SK-N-SH treated with all-trans-retinoic acid at 6 μM for 48 hours (cell line): ENCODE measurements around the gene TNXB.

Source experiments
- ATAC-seq: fragments of 200-7000 bp; cut with Tn5 transposase; 3 replicates; pipeline ENCODE4 v1.9.1; 2020; ENCODE audit warnings: mild to moderate bottlenecking, moderate library complexity
- ARNTL ChIP-seq: fragments of 450-650 bp; formaldehyde crosslinking; IDR thresholded peaks from 2 replicates; pipeline ENCODE4 v1.5.0; 2020; ENCODE audit warnings: low read depth, mild to moderate bottlenecking, moderate library complexity, borderline replicate concordance
- BACH2 ChIP-seq: fragments of 250-450 bp; sonication (Bioruptor Pico); IDR thresholded peaks from 2 replicates; pipeline ENCODE4 v1.9.0; 2021; ENCODE audit warnings: mild to moderate bottlenecking, borderline replicate concordance
- ESRRG ChIP-seq: fragments of 250-450 bp; sonication (Bioruptor Pico); IDR thresholded peaks from 2 replicates; pipeline ENCODE4 v1.6.1; 2021; ENCODE audit warnings: mild to moderate bottlenecking
- ISL1 ChIP-seq: fragments of 250-450 bp; sonication (Bioruptor Pico); IDR thresholded peaks from 2 replicates; pipeline ENCODE4 v2.1.2; 2022; ENCODE audit warnings: mild to moderate bottlenecking, moderate library complexity
- OSR1 ChIP-seq: fragments of 250-450 bp; sonication (Bioruptor Pico); IDR thresholded peaks from 2 replicates; pipeline ENCODE4 v1.8.0; 2022; ENCODE audit warnings: moderate library complexity, mild to moderate bottlenecking, inconsistent platforms
- PPARA ChIP-seq: fragments of 250-450 bp; sonication (Bioruptor Pico); IDR thresholded peaks from 2 replicates; pipeline ENCODE4 v1.5.0; 2020; ENCODE audit warnings: mild to moderate bottlenecking, borderline replicate concordance
- SNAI2 ChIP-seq: fragments of 250-450 bp; sonication (Bioruptor Pico); IDR thresholded peaks from 2 replicates; pipeline ENCODE4 v1.5.0; 2020; ENCODE audit warnings: mild to moderate bottlenecking, moderate library complexity
- TCF4 ChIP-seq: fragments of 250-450 bp; sonication (Bioruptor Pico); IDR thresholded peaks from 2 replicates; pipeline ENCODE4 v1.8.0; 2021; ENCODE audit warnings: mild to moderate bottlenecking, moderate library complexity, borderline replicate concordance
- ZC3H10 ChIP-seq: fragments of 250-450 bp; sonication (Bioruptor Pico); IDR thresholded peaks from 2 replicates; pipeline ENCODE4 v1.5.1; 2021; ENCODE audit warnings: mild to moderate bottlenecking, moderate library complexity
- ZFP30 ChIP-seq: fragments of 450-650 bp; formaldehyde crosslinking; IDR thresholded peaks from 2 replicates; pipeline ENCODE4 v1.5.0; 2022; ENCODE audit warnings: mild to moderate bottlenecking, moderate library complexity
- ZNF70 ChIP-seq: fragments of 450-650 bp; formaldehyde crosslinking; IDR thresholded peaks from 2 replicates; pipeline ENCODE4 v1.5.0; 2020; ENCODE audit warnings: mild to moderate bottlenecking, moderate library complexity
- ZNF8 ChIP-seq: fragments of 450-650 bp; formaldehyde crosslinking; IDR thresholded peaks from 2 replicates; pipeline ENCODE4 v1.5.0; 2020; ENCODE audit warnings: mild to moderate bottlenecking, moderate library complexity
- TF ChIP-seq, protein P1 (sequence below): fragments of 250-450 bp; sonication (Bioruptor Pico); IDR thresholded peaks from 2 replicates; pipeline ENCODE4 v1.5.1; 2021; ENCODE audit warnings: mild to moderate bottlenecking, moderate library complexity
- TF ChIP-seq, protein P2 (sequence below): fragments of 250-450 bp; sonication (Bioruptor Pico); IDR thresholded peaks from 2 replicates; pipeline ENCODE4 v1.5.1; 2020; ENCODE audit warnings: low read depth, mild to moderate bottlenecking, moderate library complexity
- TF ChIP-seq, protein P3 (sequence below): fragments of 250-450 bp; sonication (Bioruptor Pico); IDR thresholded peaks from 2 replicates; pipeline ENCODE4 v1.5.0; 2020; ENCODE audit warnings: mild to moderate bottlenecking, moderate library complexity
- TF ChIP-seq, protein P4 (sequence below): fragments of 250-450 bp; sonication (Bioruptor Pico); IDR thresholded peaks from 2 replicates; pipeline ENCODE4 v1.8.0; 2021; ENCODE audit warnings: low read depth, mild to moderate bottlenecking, moderate library complexity, borderline replicate concordance

TNXB gene

DNA sequence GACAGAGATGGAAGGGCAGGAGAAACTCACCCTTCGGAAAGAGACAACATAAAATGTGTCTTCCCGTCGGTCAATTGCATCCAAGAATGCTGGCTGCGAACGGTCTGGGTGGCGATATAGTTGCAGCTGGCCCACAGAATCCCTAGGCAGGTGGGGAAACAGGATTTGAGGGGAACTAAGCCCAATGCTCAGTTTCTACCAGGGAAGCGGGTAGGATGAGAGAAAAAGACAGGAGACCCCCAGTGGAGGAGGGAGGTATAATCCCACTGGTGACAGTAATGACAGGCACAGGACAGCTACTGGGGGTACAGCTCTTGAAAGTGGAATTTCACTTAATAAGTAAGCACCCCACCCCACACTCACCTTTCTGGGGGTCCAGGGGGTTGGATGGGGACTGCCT, 7.5 kb upstream of the TNXB start:
- no peak for ATAC-seq
- TF ChIP-seq TCF4 (no peak), SNAI2 (CRISPR knock-in tag) (no peak), ESRRG (CRISPR knock-in tag) (no peak), OSR1 (no peak), BACH2 (no peak), PPARA (CRISPR knock-in tag) (no peak)
- TF ChIP-seq, protein P1, sequence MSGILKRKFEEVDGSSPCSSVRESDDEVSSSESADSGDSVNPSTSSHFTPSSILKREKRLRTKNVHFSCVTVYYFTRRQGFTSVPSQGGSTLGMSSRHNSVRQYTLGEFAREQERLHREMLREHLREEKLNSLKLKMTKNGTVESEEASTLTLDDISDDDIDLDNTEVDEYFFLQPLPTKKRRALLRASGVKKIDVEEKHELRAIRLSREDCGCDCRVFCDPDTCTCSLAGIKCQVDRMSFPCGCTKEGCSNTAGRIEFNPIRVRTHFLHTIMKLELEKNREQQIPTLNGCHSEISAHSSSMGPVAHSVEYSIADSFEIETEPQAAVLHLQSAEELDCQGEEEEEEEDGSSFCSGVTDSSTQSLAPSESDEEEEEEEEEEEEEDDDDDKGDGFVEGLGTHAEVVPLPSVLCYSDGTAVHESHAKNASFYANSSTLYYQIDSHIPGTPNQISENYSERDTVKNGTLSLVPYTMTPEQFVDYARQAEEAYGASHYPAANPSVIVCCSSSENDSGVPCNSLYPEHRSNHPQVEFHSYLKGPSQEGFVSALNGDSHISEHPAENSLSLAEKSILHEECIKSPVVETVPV = no peak
- TF ChIP-seq, protein P2, sequence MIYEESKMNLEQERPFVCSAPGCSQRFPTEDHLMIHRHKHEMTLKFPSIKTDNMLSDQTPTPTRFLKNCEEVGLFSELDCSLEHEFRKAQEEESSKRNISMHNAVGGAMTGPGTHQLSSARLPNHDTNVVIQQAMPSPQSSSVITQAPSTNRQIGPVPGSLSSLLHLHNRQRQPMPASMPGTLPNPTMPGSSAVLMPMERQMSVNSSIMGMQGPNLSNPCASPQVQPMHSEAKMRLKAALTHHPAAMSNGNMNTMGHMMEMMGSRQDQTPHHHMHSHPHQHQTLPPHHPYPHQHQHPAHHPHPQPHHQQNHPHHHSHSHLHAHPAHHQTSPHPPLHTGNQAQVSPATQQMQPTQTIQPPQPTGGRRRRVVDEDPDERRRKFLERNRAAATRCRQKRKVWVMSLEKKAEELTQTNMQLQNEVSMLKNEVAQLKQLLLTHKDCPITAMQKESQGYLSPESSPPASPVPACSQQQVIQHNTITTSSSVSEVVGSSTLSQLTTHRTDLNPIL (CRISPR knock-in tag) = no peak
- TF ChIP-seq, protein P3, sequence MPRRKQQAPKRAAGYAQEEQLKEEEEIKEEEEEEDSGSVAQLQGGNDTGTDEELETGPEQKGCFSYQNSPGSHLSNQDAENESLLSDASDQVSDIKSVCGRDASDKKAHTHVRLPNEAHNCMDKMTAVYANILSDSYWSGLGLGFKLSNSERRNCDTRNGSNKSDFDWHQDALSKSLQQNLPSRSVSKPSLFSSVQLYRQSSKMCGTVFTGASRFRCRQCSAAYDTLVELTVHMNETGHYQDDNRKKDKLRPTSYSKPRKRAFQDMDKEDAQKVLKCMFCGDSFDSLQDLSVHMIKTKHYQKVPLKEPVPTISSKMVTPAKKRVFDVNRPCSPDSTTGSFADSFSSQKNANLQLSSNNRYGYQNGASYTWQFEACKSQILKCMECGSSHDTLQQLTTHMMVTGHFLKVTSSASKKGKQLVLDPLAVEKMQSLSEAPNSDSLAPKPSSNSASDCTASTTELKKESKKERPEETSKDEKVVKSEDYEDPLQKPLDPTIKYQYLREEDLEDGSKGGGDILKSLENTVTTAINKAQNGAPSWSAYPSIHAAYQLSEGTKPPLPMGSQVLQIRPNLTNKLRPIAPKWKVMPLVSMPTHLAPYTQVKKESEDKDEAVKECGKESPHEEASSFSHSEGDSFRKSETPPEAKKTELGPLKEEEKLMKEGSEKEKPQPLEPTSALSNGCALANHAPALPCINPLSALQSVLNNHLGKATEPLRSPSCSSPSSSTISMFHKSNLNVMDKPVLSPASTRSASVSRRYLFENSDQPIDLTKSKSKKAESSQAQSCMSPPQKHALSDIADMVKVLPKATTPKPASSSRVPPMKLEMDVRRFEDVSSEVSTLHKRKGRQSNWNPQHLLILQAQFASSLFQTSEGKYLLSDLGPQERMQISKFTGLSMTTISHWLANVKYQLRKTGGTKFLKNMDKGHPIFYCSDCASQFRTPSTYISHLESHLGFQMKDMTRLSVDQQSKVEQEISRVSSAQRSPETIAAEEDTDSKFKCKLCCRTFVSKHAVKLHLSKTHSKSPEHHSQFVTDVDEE (CRISPR knock-in tag) = no peak

DNA sequence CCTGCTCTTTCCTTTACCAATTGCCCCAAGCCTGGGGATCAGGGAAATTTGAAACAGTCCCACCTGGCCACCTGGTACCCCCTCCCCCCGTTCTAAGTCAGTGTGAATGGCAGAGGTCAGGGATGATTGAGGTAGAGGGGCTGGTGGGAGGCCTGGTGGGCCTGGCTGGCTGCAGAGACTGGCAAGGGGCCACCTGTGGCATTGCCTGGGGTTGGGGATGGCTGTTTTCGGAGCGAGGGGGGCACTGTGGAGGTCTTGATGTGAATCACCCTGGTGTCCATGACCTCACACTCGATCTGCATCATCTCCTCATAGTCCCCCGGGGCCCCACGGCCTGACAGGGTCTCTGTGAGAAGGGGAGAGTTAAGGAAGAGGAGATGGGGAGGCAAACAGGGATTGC, 6.5 kb upstream of the TNXB start:
- TF ChIP-seq, protein P4, sequence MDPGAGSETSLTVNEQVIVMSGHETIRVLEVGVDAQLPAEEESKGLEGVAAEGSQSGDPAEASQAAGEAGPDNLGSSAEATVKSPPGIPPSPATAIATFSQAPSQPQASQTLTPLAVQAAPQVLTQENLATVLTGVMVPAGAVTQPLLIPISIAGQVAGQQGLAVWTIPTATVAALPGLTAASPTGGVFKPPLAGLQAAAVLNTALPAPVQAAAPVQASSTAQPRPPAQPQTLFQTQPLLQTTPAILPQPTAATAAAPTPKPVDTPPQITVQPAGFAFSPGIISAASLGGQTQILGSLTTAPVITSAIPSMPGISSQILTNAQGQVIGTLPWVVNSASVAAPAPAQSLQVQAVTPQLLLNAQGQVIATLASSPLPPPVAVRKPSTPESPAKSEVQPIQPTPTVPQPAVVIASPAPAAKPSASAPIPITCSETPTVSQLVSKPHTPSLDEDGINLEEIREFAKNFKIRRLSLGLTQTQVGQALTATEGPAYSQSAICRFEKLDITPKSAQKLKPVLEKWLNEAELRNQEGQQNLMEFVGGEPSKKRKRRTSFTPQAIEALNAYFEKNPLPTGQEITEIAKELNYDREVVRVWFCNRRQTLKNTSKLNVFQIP (CRISPR knock-in tag) = no peak
- no peak for TF ChIP-seq ARNTL (CRISPR knock-in tag)
- no peak for TF ChIP-seq ZNF8 (CRISPR knock-in tag)
- no peak for TF ChIP-seq ZNF70 (CRISPR knock-in tag)
- no peak for ATAC-seq

DNA sequence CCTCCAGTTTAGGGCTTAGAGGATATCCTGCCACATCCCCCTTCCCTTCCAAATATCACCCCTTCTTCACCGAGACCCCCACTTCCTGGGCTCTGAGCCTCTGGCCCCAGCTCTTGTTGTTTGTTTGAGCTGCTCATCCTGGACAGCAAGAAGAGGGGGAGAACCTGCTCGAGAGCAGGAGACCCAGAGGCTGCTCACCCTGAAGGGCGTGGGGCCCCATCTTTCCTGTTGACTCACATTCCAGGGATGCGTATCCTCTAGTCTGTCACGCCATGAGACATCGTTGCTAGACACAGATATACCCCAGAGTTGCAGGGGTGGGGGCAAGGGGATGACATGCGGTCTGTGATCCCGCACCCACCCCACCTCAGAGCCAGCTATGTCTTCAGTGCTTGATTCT, 5.7 kb upstream of the TNXB start:
- peak; percentile 35 for ATAC-seq
- TF ChIP-seq PPARA (CRISPR knock-in tag) = no peak
- no peak for TF ChIP-seq ZC3H10 (CRISPR knock-in tag)
- TF ChIP-seq TCF4 = no peak
- no peak for TF ChIP-seq ZNF8 (CRISPR knock-in tag)
- TF ChIP-seq ISL1 (CRISPR knock-in tag) = no peak
- no peak for TF ChIP-seq ZFP30 (CRISPR knock-in tag)
- TF ChIP-seq ARNTL (CRISPR knock-in tag) = no peak

DNA sequence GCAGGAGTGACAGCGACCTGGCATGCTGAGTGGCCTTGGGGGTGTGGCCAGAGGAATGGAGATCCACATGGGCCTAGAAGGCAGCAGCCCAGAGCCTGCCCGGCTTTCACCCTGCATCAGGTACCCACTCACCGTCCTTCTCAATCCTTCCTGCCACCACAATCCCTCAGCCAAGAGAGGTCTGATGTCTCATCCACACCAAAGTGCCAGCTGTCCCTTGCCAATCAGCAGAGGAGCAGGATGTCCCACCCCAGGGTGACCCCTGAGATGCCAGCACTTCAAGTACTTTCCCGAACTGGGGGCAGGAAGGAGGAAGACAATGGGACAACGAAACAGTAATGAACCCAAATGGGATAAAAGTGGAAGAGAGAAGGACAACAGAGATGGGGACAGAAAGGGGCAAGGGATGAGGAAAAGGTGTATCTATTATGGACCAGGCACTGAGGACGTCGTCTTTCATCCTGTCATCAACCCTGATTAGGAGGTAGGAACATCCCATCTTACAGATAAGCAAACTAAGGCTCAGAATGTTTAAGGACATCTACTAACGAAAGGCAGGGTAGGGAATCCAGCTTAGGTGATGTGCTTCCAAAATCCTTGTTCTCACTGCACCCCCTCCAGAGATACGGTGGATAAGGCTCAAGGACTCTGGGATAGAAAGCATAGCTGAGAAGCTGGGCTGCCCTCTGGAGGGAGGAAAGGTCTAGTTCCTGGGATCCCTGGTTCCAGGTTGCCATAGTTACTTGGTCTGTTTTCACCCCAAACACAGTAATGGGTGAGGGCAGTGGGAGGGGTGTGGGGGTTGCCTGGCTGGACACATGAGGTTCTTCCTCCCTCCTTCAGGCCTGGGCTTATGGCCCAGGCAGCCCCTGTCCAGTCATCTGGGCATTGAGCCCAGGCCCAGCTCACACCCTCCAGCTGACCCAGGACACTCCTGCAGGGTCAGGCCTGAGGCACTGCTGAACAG, 4.5 kb upstream of the TNXB start:
- TF ChIP-seq, protein P1 = no peak
- no peak for TF ChIP-seq SNAI2 (CRISPR knock-in tag)
- ATAC-seq = peak; percentile 71
